Limb (tissue), 2 donors: Measurements from ENCODE around the gene CDH4.

ENCODE experiments used
- DNase-seq, 2 donors: peaks; one replicate each; pipeline ENCODE4 v3.0.0-alpha.2; 2016; ENCODE audit errors: extremely low spot score in 2 of 2

CDH4 gene

GRCh38 chr20:61801428-61801827, 549.4 kb downstream of the CDH4 start:
- DNase-seq, result no peak

- no peak for DNase-seq
Observed at GRCh38 chr20:61801857-61802442, 549.9 kb downstream of the CDH4 start.

- DNase-seq, result no peak
Observed at GRCh38 chr20:61802721-61803311, 550.8 kb downstream of the CDH4 start.

DNA sequence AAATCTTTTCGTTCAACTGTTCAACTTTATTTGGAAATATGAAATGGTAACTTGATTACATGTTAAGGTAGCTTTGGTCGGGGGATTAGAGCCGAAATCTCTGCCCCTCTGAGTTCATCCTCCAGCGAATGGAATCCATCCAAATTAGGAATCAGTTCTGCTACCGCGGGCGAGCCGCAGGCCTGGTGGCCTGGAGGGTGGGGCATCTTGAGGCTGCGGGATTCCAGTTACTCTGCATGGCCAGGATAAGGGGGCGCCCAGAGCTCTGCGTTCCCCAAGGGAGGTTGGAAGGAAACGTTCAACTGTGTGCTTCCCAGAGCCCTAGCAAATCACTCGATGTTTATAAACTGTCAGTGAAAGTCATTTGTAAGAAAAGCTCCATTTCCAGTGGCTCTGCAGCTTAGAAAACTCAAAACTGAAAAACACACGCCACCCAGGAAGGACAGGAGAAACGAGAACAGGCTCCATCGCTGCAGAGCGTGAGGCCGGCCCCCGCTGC, 551.4 kb downstream of the CDH4 start:
- no peak for DNase-seq

DNA sequence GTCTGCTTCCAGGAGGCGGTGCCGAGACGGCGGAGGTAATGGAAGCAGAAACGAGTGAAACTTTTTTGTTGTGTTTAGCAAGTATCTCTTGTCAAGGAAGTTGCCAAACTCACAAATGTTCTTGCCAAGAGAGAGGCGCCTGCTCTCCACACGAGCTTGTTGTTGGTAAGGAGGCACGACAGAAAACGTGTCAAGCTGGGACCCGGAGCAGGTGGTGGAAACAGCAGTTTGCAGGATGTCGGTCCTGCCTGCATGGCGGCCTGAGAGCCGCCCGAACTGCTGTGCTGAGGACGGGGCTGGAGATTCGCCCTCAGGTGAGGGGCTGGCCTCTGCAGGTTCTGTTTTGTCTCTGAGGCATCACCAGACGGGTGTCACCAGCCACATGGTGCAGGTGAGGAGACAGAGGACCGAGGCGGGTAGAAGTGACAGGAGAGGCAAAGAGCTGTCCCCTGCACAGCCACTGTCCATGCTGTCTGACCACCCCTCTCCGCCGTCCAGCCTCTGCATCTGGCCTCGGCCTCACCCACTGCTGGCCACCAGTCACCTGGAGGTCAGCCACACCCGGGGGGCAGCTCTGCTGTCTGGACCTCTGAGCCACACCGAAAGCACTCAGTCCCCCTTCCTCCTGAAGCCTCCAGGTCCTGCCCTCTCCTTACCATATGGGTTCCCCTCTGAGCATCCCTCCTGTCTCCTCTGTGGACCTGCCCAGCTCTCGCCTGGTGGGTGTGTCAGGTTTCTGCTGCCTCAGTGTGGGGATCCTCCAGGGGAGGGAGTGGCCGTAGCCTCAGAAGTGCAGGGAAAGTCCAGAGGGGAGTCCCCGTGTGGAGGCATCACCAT, 552.1 kb downstream of the CDH4 start:
- DNase-seq, result no peak

DNA sequence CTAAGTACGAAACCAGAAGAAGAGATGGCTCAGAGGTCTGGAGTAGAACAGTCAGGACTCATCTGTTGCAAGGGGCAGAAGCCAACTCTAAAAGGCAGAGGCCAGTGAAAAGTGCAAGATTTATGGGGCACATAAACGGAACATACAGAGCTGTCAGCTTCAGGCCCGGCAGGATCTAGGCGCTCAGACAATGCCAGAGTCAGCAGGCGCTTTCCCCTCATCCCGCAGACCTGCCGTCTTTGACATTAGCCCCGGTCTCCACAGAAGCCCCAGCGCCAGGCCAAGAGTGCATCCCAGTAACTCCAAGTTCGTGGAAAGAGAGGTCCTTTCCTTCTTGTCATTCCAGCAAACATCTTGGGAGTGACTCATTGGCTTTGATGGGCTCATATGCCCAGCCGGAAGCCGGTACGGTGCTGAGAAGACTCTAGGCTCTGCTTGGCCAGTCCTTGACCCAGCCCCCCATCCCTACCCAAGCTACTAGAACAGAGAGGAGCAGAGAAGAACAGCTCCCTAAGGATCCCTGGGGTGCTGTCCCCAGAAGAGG, 552.8 kb downstream of the CDH4 start:
- DNase-seq, result no peak

- no peak for DNase-seq
Observed at GRCh38 chr20:61805365-61805764, 553.3 kb downstream of the CDH4 start.

DNA sequence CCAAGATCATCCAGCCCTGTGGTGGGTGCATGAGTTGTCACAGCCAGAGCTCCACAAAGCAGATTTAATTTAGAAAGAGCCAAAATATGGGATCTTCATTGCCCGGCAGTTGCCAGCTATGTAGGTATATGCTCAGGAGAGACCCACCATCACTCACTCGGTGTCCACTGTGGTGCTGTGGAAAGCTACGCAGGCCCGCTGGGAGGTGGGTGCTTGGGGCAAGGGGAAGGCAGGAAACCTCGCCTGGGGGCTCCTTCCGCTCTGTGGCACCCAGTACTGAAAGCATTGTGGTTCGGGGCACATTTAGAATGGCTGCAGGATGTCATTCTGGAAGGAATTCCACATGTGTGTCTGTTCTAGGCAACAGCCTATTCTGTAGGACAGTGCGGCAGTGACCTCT, 553.7 kb downstream of the CDH4 start:
- no peak for DNase-seq

DNA sequence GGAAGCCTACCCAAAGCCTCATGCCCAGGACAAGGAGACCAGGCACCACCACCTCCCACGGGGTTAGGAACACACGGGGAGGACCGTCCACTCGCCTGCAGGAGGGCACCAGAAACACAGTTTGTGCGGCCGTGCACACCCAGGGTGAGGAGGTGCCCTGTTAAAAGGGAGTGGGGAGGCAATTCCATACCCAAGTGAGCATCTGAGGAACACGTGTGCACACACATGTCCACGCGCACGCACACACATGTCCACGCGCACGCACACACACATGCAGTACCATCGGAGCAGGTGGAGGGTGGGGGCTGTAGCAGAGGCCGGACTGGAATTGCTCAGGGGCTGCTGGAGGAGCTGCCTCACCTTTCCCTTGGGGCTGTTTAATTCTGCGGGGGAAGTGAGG, 554.3 kb downstream of the CDH4 start:
- DNase-seq, result no peak

DNA sequence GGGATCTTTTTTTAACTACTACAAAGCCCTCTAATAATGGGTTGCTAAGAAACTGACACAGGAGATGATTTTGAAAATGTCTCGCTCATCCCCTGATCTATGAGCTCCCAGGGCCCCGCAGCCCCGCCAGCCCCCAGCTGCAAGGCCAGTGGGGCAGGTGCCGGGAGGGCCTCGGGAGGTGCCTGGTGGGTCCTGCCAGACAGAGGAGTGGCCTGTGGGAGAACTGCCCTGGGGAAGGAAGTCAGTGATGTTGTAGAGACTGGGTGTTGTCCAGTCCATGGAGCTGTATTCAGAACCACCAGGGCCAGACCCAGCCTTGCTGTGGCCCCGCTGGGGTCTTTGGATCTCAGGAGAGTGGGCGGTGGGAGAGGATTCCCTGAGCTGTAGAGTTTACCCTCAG, 554.9 kb downstream of the CDH4 start:
- no peak for DNase-seq

DNA sequence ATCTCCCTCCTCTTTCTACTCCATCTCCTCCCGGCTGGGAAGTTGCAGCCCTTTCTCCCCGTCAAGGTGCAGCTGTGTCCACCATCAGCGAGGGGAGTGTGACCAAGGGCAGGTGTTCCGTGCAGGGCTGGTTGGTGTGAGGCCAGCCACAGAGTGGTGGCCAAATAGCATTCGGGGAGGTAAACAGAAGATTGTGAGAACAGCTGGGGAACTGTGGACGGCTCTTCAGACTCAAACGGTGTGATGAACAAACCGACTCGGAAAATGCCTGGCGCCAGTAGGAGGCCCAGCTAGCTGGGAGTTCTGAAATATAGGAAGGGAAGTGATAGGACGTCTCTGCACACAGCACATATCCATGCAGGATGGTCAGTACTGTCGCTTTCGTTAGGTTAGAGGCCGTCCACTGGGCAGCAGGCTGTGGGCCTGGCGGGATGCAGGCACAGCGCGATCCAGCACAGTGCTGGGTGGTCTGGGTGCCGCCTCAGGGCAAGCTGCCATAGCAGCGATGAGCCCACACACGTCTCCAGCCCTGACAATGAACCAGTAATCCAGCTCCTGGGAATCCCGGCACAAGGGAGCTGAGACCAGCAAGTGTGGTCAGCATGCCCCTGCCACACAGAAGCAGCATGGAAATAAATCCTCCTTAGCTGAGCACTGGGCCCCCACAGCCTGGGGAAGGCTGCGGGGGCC, 555.6 kb downstream of the CDH4 start:
- DNase-seq, result no peak

GRCh38 chr20:61808447-61808846, 556.4 kb downstream of the CDH4 start:
- DNase-seq, result no peak

DNA sequence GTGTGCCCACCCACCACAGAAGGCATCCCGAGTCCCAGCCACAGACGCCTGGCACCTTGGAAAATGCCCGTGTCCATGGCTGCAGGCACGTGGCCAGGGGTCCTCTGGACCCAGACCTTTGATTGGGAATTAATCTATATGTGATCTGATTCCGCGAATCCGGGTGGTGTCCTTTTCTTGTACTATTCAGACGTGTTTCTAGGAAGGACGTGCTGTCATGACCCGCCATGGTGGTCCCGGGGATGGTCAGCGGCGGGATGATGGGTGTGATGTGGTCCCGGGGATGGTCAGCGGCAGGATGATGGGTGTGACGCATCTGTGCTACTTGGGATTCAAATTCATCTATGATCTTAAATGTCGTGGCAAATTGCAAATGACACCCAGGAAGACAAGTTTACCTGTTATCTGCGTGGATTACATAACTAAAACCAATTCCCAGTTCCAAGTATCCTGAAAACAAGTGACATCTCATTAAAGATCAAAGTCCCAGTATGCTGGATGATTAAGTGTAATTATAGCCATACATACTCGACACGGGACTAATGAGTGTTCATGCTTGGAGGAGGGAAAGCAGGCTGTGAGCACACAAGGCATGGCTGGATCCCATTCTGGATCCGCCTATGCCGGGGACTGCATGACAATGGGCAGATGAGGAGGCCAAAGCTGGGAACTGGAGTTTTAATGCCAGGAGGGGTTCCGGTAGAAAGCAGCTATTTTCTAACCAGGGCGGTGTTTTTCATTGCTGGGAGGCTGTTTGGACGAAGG, 557.1 kb downstream of the CDH4 start:
- DNase-seq, result no peak

GRCh38 chr20:61810066-61810737, 558.1 kb downstream of the CDH4 start:
- DNase-seq, result no peak

- DNase-seq, result no peak
Observed at GRCh38 chr20:61810738-61811135, 558.7 kb downstream of the CDH4 start.

DNA sequence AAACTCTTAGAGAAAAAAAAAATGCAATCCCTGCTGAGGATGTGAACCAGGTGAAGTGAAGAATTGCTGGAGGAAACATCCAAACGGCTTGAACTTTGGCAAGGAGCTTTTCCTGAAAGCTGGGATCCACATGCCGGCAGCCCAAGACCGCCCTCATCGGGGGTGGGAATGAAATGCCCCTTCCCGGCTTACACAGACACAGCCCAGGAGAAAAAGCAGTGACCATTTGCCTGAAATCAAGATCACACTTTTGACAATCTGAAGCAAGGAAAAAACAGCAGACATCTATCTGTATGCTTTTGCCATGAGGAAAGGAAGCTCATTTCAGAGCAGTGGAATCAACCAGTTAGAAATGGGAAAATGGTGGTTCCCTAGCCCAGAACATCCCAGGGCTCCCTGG, 559.1 kb downstream of the CDH4 start:
- no peak for DNase-seq

GRCh38 chr20:61812121-61812844, 560.2 kb downstream of the CDH4 start:
- DNase-seq, result no peak

GRCh38 chr20:61812845-61813485, 560.9 kb downstream of the CDH4 start:
- DNase-seq, result no peak

DNA sequence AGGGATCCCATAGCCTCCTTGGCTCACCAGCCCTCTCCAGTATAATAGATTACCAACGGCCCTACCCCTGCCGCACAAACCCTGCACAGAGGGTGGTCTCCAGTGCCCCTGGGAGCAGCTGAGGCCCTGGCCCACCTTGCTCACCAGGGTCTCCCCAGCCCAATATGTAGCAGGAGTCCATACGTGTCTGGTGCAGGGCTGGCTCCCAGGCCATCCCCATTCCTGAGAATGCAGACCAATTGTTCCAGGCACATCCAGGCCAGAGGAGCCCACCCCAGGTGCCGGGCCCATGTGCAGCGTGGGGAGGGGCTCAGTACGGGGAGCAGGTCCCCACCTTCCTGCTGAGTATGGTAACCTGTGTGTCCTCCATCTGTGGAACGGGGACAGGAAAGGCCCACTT, 561.7 kb downstream of the CDH4 start:
- no peak for DNase-seq
